H1 (cell line): ENCODE measurements around the gene BLCAP. TPM values are rescaled to one million over a fixed set of nuclear protein-coding genes. Genes with fewer than 3 reads are reported as not detected.
A peak's percentile ranks its signal among the peaks of the same experiment; 100 is the strongest.

Source experiments
- CTCF ChIA-PET: fragments of 300-600 bp; sonication (Branson Sonifier 250); formaldehyde crosslinking; loops from one replicate; lab custom pipeline; 2021; ENCODE audit not compliant: partially characterized antibody; lab: Charles Lee
- POLR2A ChIA-PET: fragments of 300-600 bp; sonication (Branson Sonifier 250); formaldehyde crosslinking; loops from one replicate; lab custom pipeline; 2021; ENCODE audit warnings: inconsistent platforms; ENCODE audit not compliant: partially characterized antibody; lab: Charles Lee
- DNase-seq, 2 experiments: peaks; one replicate each; pipeline versions ENCODE4 v3.0.0 to v3.0.0-alpha.2; 2010 to 2022; ENCODE audit warnings: low spot score in 2 of 2, low read depth in 1 of 2, mixed read lengths in 1 of 2
- FAIRE-seq: peaks from 2 replicates; lab custom pipeline; 2011; peaks lifted over from hg19 to GRCh38; lab: Jason Lieb, UNC
- H2AFZ ChIP-seq: 2 replicates; pipeline ENCODE4 v1.8.1; 2012; ENCODE audit warnings: low read length, inconsistent platforms
- H2AK5ac ChIP-seq: 2 replicates; pipeline ENCODE4 v1.6.1; 2013; ENCODE audit warnings: low read depth, low read length
- H2BK120ac ChIP-seq: replicated peaks from 2 replicates; pipeline ENCODE3; 2013; ENCODE audit warnings: low read depth, low read length, inconsistent platforms
- H2BK12ac ChIP-seq: 2 replicates; pipeline ENCODE4 v1.6.1; 2013; ENCODE audit warnings: low read depth, low read length
- H2BK15ac ChIP-seq: 2 replicates; pipeline ENCODE4 v1.6.1; 2013; ENCODE audit warnings: low read length
- H2BK20ac ChIP-seq: 2 replicates; pipeline ENCODE4 v1.6.1; 2013; ENCODE audit warnings: low read length
- H2BK5ac ChIP-seq: 2 replicates; pipeline ENCODE4 v1.6.1; 2013; ENCODE audit warnings: low read depth, low read length
- H3K14ac ChIP-seq: 2 replicates; pipeline ENCODE4 v1.6.1; 2013; ENCODE audit warnings: inconsistent platforms; ENCODE audit not compliant: insufficient read length
- H3K18ac ChIP-seq: 2 replicates; pipeline ENCODE4 v1.6.1; 2013; ENCODE audit warnings: low read length; ENCODE audit errors: extremely low read depth
- H3K23ac ChIP-seq: 2 replicates; pipeline ENCODE4 v1.6.1; 2013; ENCODE audit warnings: inconsistent platforms; ENCODE audit not compliant: insufficient read length
- H3K23me2 ChIP-seq: 2 replicates; pipeline ENCODE4 v1.6.1; 2013; ENCODE audit warnings: low read depth, low read length
- H3K27ac ChIP-seq: 2 replicates; pipeline ENCODE4 v1.6.1; 2011; ENCODE audit warnings: low read depth, low read length, inconsistent platforms
- H3K27me3 ChIP-seq, 4 experiments: replicated peaks in 1 of 4; 1 replicate in 1 of 4; 2 replicates in 3 of 4; pipeline versions ENCODE4 v1.6.1 to v1.8.1; 2011 to 2013; ENCODE audit warnings: low read length in 3 of 4, mild to moderate bottlenecking in 3 of 4, inconsistent platforms in 2 of 4, mixed read lengths in 2 of 4, moderate library complexity in 1 of 4; ENCODE audit not compliant: control insufficient read depth in 3 of 4, insufficient read depth in 3 of 4; ENCODE audit errors: extremely low read depth in 1 of 4
- H3K36me3 ChIP-seq, 4 experiments: 2 replicates each; pipeline versions ENCODE4 v1.6.1 to v1.8.1; 2011 to 2013; ENCODE audit warnings: mild to moderate bottlenecking in 4 of 4, low read length in 3 of 4, moderate library complexity in 2 of 4, control low read depth in 1 of 4, inconsistent platforms in 1 of 4; ENCODE audit not compliant: insufficient read depth in 4 of 4, control insufficient read depth in 2 of 4
- H3K4ac ChIP-seq: replicated peaks from 2 replicates; pipeline ENCODE3; 2013; ENCODE audit warnings: low read length, low read depth, mixed read lengths, inconsistent platforms; ENCODE audit not compliant: insufficient read length
- H3K4me1 ChIP-seq, 4 experiments: replicated peaks in 1 of 4; 1 replicate in 1 of 4; 2 replicates in 3 of 4; pipeline versions ENCODE4 v1.6.1 to v1.8.1; 2011 to 2013; ENCODE audit warnings: low read length in 3 of 4, inconsistent platforms in 2 of 4, mixed read lengths in 1 of 4; ENCODE audit not compliant: insufficient read depth in 4 of 4, control insufficient read depth in 3 of 4
- H3K4me2 ChIP-seq, 2 experiments: 2 replicates each; pipeline versions ENCODE4 v1.6.1 to v1.8.1; 2011 to 2013; ENCODE audit warnings: low read depth in 2 of 2, low read length in 2 of 2, control low read depth in 1 of 2, inconsistent platforms in 1 of 2, mild to moderate bottlenecking in 1 of 2; ENCODE audit not compliant: insufficient read depth in 1 of 2
- H3K4me3 ChIP-seq, 4 experiments: fragments of 200-600, 300-600 bp in 1 of 4; sonication (generic), shearing (Covaris generic), sonication (Bioruptor Twin) in 1 of 4; 2 replicates each; pipeline versions ENCODE4 v1.5.1 to v1.8.1; 2011 to 2016; ENCODE audit warnings: low read length in 4 of 4, low read depth in 3 of 4, control low read depth in 2 of 4, inconsistent platforms in 2 of 4, mild to moderate bottlenecking in 2 of 4, mixed read lengths in 1 of 4, moderate library complexity in 1 of 4; ENCODE audit not compliant: insufficient read depth in 2 of 4; ENCODE audit errors: extremely low read depth in 1 of 4
- H3K56ac ChIP-seq: replicated peaks from 2 replicates; pipeline ENCODE3; 2013; ENCODE audit warnings: low read depth, mild to moderate bottlenecking, mixed read lengths, low read length, inconsistent platforms; ENCODE audit not compliant: insufficient read length
- H3K79me1 ChIP-seq: 2 replicates; pipeline ENCODE4 v1.6.1; 2013; ENCODE audit warnings: low read depth, low read length, control low read depth
- H3K79me2 ChIP-seq, 2 experiments: 2 replicates each; pipeline versions ENCODE4 v1.6.1 to v1.8.1; 2012 to 2013; ENCODE audit warnings: low read length in 2 of 2, mild to moderate bottlenecking in 2 of 2, inconsistent platforms in 1 of 2; ENCODE audit not compliant: insufficient read depth in 2 of 2, control insufficient read depth in 1 of 2
- H3K9ac ChIP-seq, 4 experiments: replicated peaks in 1 of 4; 1 replicate in 1 of 4; 2 replicates in 3 of 4; pipeline versions ENCODE4 v1.6.1 to v1.8.1; 2011 to 2013; ENCODE audit warnings: low read depth in 3 of 4, low read length in 3 of 4, control low read depth in 2 of 4, mild to moderate bottlenecking in 2 of 4, moderate library complexity in 2 of 4, inconsistent platforms in 1 of 4; ENCODE audit errors: extremely low read depth in 1 of 4
- H3K9me3 ChIP-seq, 2 experiments: 2 replicates each; pipeline versions ENCODE4 v1.6.1 to v1.8.1; 2012 to 2013; ENCODE audit warnings: mild to moderate bottlenecking in 2 of 2, moderate library complexity in 2 of 2, control low read depth in 1 of 2, inconsistent platforms in 1 of 2, low read depth in 1 of 2, low read length in 1 of 2, mixed read lengths in 1 of 2; ENCODE audit not compliant: insufficient read depth in 2 of 2
- H4K20me1 ChIP-seq, 2 experiments: replicated peaks in 1 of 2; 2 replicates each; pipeline versions ENCODE3 to v1.8.1; 2011 to 2013; ENCODE audit warnings: inconsistent platforms in 2 of 2, low read length in 2 of 2, mild to moderate bottlenecking in 1 of 2; ENCODE audit not compliant: insufficient read depth in 2 of 2, control insufficient read depth in 1 of 2
- H4K5ac ChIP-seq: 2 replicates; pipeline ENCODE4 v1.6.1; 2013; ENCODE audit warnings: low read length, low read depth, mixed read lengths, inconsistent platforms; ENCODE audit not compliant: insufficient read length
- H4K8ac ChIP-seq: 2 replicates; pipeline ENCODE4 v1.8.0; 2013; ENCODE audit warnings: mild to moderate bottlenecking, moderate library complexity, low read length, inconsistent platforms; ENCODE audit not compliant: insufficient read depth; ENCODE audit errors: extremely low read depth
- H4K91ac ChIP-seq: replicated peaks from 2 replicates; pipeline ENCODE3; 2013; ENCODE audit warnings: low read length, mixed read lengths, inconsistent platforms; ENCODE audit not compliant: insufficient read length
- ASH2L ChIP-seq: fragments of 200-600, 300-600 bp; sonication (generic); IDR thresholded peaks from one replicate; pipeline ENCODE4 v1.7.1; 2017; ENCODE audit warnings: low read length
- EGR1 ChIP-seq: IDR thresholded peaks from 2 replicates; pipeline ENCODE4 v1.6.1; 2011; ENCODE audit warnings: low read depth, low read length, borderline replicate concordance
- KDM4A ChIP-seq: IDR thresholded peaks from one replicate; pipeline ENCODE4 v1.7.1; 2012; ENCODE audit warnings: low read depth, mild to moderate bottlenecking, moderate library complexity, low read length, inconsistent platforms; ENCODE audit not compliant: severe bottlenecking
- RBBP5 ChIP-seq: IDR thresholded peaks from 2 replicates; pipeline ENCODE4 v1.7.1; 2012; ENCODE audit warnings: low read depth, mild to moderate bottlenecking, inconsistent platforms, low read length, moderate library complexity, borderline replicate concordance
- RFX5 ChIP-seq: IDR thresholded peaks from 2 replicates; pipeline ENCODE4 v1.6.1; 2011; ENCODE audit warnings: low read depth, low read length, improper control_type of control experiment, borderline replicate concordance
- ZNF274 ChIP-seq: IDR thresholded peaks from 2 replicates; pipeline ENCODE4 v1.7.0; 2012; ENCODE audit warnings: low read length, borderline replicate concordance; ENCODE audit errors: extremely low read depth
- WGBS, 2 experiments: shearing (Covaris generic) in 1 of 2; methylation state at CpG; one replicate each; pipeline versions ENCODE4 v1.1.6 to v1.1.7; 2013 to 2015; ENCODE audit warnings: low lambda C conversion rate in 2 of 2, mixed read lengths in 2 of 2, inconsistent platforms in 1 of 2, low coverage in 1 of 2, missing lambda C conversion rate in 1 of 2; ENCODE audit not compliant: insufficient replicate concordance in 2 of 2, insufficient coverage in 1 of 2, insufficient read length in 1 of 2; ENCODE audit errors: extremely low coverage in 1 of 2, missing lambda C conversion rate in 1 of 2; 5-methylcytosine and 5-hydroxymethylcytosine counted together
- polyA plus RNA-seq, 7 experiments: library from polyadenylated mRNA; depleted of rRNA in 3 of 7; stranded (reverse) in 5 of 7; unstranded in 2 of 7; fragments of >200 nt in 5 of 7; fragments of 200-250 nt in 2 of 7; gene quantifications; 1 replicate in 5 of 7; 2 replicates in 1 of 7; 4 replicates in 1 of 7; pipeline versions ENCODE4 v1.2.1 to v1.2.3, GENCODE V29; 2011 to 2013; ENCODE audit warnings: missing spikeins in 2 of 7, mixed read lengths in 2 of 7
- total RNA-seq: library from RNA; stranded (reverse); fragmentation: NEBNext Ultra II Directional; extraction: Animal tissue kit (Norgen Biotek cat#: 25700); gene quantifications from 2 replicates; pipeline ENCODE4 v1.2.1, GENCODE V29; 2021

Gene BLCAP
- total and polyA plus RNA-seq, 2 of the 8 experiments (the other 6 are each of a cell fraction or from before 2014, with no cell fraction given), result 60.3 to 72.2 TPM

- CTCF ChIA-PET, result interaction anchor here (0.8 to 2.5 kb wide), 10 partner anchors 10 to 158 kb away, joined by 3 to 11 read pairs (median 4); partner anchors contain the start of gene NNAT
- H2AFZ ChIP-seq, result no peak overlapping the region
- 0 out of 2 replicates have a peak overlapping the region, but pooled peaks have one; percentile 5 for H2BK15ac ChIP-seq
- peak overlapping the region; percentile 82; the same call in 1 of the 2 replicates for H2BK20ac ChIP-seq
- H3K23ac ChIP-seq, result no peak overlapping the region
- H3K4ac ChIP-seq, result no peak overlapping the region
- H3K4me2 ChIP-seq, result peak overlapping the region in 1 of 2 experiments; percentile 41; a peak in 1 of 4 replicates
- H4K8ac ChIP-seq, result no peak overlapping the region
- H4K20me1 ChIP-seq, result peaks cover 0 to 4% of the 10 kb centered on the region in 2 experiments
- H3K23me2 ChIP-seq, result no peaks in the 10 kb centered on the region
- H2BK120ac ChIP-seq, result no peak overlapping the region
- no peak for FAIRE-seq
- peak overlapping the region; percentile 1; the same call in 1 of the 2 replicates for H3K18ac ChIP-seq
- peaks cover 7 to 15% (median 10%) of the 10 kb centered on the region in 4 experiments; a peak in 6 of 7 replicates for H3K4me1 ChIP-seq
- no peak for DNase-seq
- H2BK5ac ChIP-seq, result peak overlapping the region; percentile 28; the same call in 1 of the 2 replicates
- no peak overlapping the region for H3K9ac ChIP-seq
- no peak overlapping the region for H2BK12ac ChIP-seq
- no peak overlapping the region for H3K14ac ChIP-seq
- TF ChIP-seq RFX5 (no peak), ASH2L (no peak), KDM4A (no peak), RBBP5 (no peak), ZNF274 (no peak), EGR1 (no peak)
- no peak overlapping the region for H4K91ac ChIP-seq
- no peak overlapping the region for H3K56ac ChIP-seq
- peaks cover 0 to 6% (median 2%) of the 10 kb centered on the region in 4 experiments; a peak in 2 of 8 replicates for H3K36me3 ChIP-seq
- H2AK5ac ChIP-seq, result no peak overlapping the region
- no peak overlapping the region for H4K5ac ChIP-seq
- no peaks in the 10 kb centered on the region for H3K27me3 ChIP-seq
- no peaks in the 10 kb centered on the region; a peak in 1 of 4 replicates for H3K79me2 ChIP-seq
- 95% methylated on average over 4 of the region's 4 CpGs; no CpG with 5 or more reads in 1 of the 2 experiments for WGBS, 2 experiments
- no peaks in the 10 kb centered on the region for H3K9me3 ChIP-seq
- POLR2A ChIA-PET, result interaction anchor here (0.7 to 11.2 kb wide), 12 partner anchors 11 to 109 kb away, joined by 3 to 116 read pairs (median 4); partner anchors contain the start of gene NNAT
- peaks cover 3% of the 10 kb centered on the region; the same call in 1 of the 2 replicates for H3K79me1 ChIP-seq
- no peak overlapping the region for H3K27ac ChIP-seq
- no peak overlapping the region for H3K4me3 ChIP-seq
These were observed 21.4 kb downstream of the BLCAP start for GRCh38 chr20:37506152-37506725.
